Subcutaneous adipose tissue (tissue), 4 donors: ENCODE data around the gene DNAJC17. TPM values are rescaled to one million over a fixed set of nuclear protein-coding genes. Genes with fewer than 3 reads are reported as not detected.

Experiments used
- CTCF ChIP-seq: fragments of 450-650 bp; IDR thresholded peaks from one replicate; pipeline ENCODE4 v1.5.1; 2016; ENCODE audit warnings: low read depth, mild to moderate bottlenecking, control low read depth, antibody characterized with exemption, moderate library complexity
- total RNA-seq, 4 donors: library from RNA; depleted of rRNA; stranded (reverse); fragments of >200 nt; gene quantifications; one replicate each; pipeline ENCODE4 v1.1.0, GENCODE V29; 2016

DNAJC17 gene
- total RNA-seq, 4 donors from 2014 or later = 12.1 to 33.9 (median 18.3) TPM

GRCh38 chr15:40789999-40790398, 17.3 kb downstream of the DNAJC17 start:
- no peak for TF ChIP-seq CTCF

GRCh38 chr15:40789119-40789518, 18.2 kb downstream of the DNAJC17 start:
- no peak for TF ChIP-seq CTCF

GRCh38 chr15:40787991-40788390, 19.3 kb downstream of the DNAJC17 start:
- no peak for TF ChIP-seq CTCF

- no peak for TF ChIP-seq CTCF
These were observed 19.9 kb downstream of the DNAJC17 start for GRCh38 chr15:40787344-40787841.

GRCh38 chr15:40785814-40786213, 21.5 kb downstream of the DNAJC17 start:
- TF ChIP-seq CTCF = no peak

GRCh38 chr15:40785164-40785563, 22.1 kb downstream of the DNAJC17 start:
- TF ChIP-seq CTCF = no peak

GRCh38 chr15:40782609-40783227, 24.6 kb downstream of the DNAJC17 start:
- TF ChIP-seq CTCF = no peak
